Psoas muscle (tissue), 8 donors: Measurements from ENCODE around the gene APBB2. TPM values are rescaled to one million over a fixed set of nuclear protein-coding genes. Genes with fewer than 3 reads are reported as not detected.

Experiments used
- ATAC-seq, 4 donors: fragments of 200-7000 bp; cut with Tn5 transposase; one replicate each; pipeline ENCODE4 v1.9.1; 2020; ENCODE audit warnings: moderate library complexity in 3 of 4, mild to moderate bottlenecking in 2 of 4
- DNase-seq, 2 donors: peaks; one replicate each; pipeline ENCODE4 v3.0.0-alpha.2; 2020
- H3K27ac ChIP-seq: fragments of 200-600 bp; one replicate; pipeline ENCODE4 v1.8.0; 2022
- H3K27me3 ChIP-seq, 3 donors: fragments of 200-600 bp in 1 of 3; one replicate each; pipeline versions ENCODE4 v1.6.1 to v1.8.0; 2013 to 2022; ENCODE audit warnings: low read length in 2 of 3, mild to moderate bottlenecking in 2 of 3, moderate library complexity in 1 of 3; ENCODE audit not compliant: insufficient read depth in 3 of 3
- H3K36me3 ChIP-seq, 2 donors: fragments of 200-600 bp in 1 of 2; one replicate each; pipeline versions ENCODE4 v1.6.1 to v1.8.0; 2013 to 2022; ENCODE audit warnings: low read depth in 1 of 2, mild to moderate bottlenecking in 1 of 2, moderate library complexity in 1 of 2; ENCODE audit not compliant: insufficient read depth in 1 of 2
- H3K4me1 ChIP-seq: fragments of 200-600 bp; one replicate; pipeline ENCODE4 v1.8.0; 2022
- H3K4me3 ChIP-seq: fragments of 200-600 bp; one replicate; pipeline ENCODE4 v1.8.0; 2022; ENCODE audit warnings: mild to moderate bottlenecking
- H3K9me3 ChIP-seq: fragments of 200-600 bp; one replicate; pipeline ENCODE4 v1.8.0; 2022
- CTCF ChIP-seq: fragments of 200-600 bp; IDR thresholded peaks from one replicate; pipeline ENCODE4 v1.8.0; 2022; ENCODE audit warnings: antibody characterized with exemption
- WGBS, 3 donors: extraction: QIAGEN DNeasy Blood & Tissue Kit; methylation state at CpG; one replicate each; pipeline versions ENCODE4 v1.1.6 to v1.1.7; 2013; 5-methylcytosine and 5-hydroxymethylcytosine counted together
- intact Hi-C, 2 donors: fragments of 100-400 bp; cut with DNase I; formaldehyde crosslinking; loops; one replicate each; pipeline versions ENCODE4 v1.11.0 to v1.14.2; 2022
- polyA plus RNA-seq, 3 donors: library from polyadenylated mRNA; stranded (reverse); fragments of 200-250 nt; gene quantifications; one replicate each; pipeline ENCODE4 v1.2.3, GENCODE V29; 2013
- total RNA-seq, 4 donors: library from RNA; stranded (reverse); fragmentation: NEBNext Ultra II Directional in 2 of 4; extraction: Animal tissue kit (Norgen Biotek cat#: 25700) in 2 of 4; gene quantifications; one replicate each; pipeline versions ENCODE4 v1.2.1 to v1.2.4, GENCODE V29; 2021 to 2023
- donor health status: healthy with polysubstance abuse.
- donor health status: DM: no; HTN: no; CAD: no; lungs with moderate emphysema.
- donor health status: Bipolar disorder and iron deficiency.
- donor health status: healthy.
- donor health status: DM: yes; HTN: yes; CAD: no.
- donor health status: DM: no; HTN: no; CAD: no.
- donor health status: DM: no; HTN: no; CAD: no.
- donor health status: DM: yes; HTN: yes; CAD: no.

Gene APBB2
- total and polyA plus RNA-seq, 7 donors: 3.1 to 37.4 (median 11.3) TPM

- 61 to 75% (median 71%) methylated on average over 7 of the region's 7 CpGs for WGBS, 3 donors
- Histone ChIP-seq H3K4me1 (peaks cover 23% of the 10 kb centered on the region), H3K27ac (peak overlapping the region; percentile 87), H3K9me3 (no peaks in the 10 kb centered on the region), H3K36me3 (no peaks in the 10 kb centered on the region), H3K4me3 (no peak overlapping the region), H3K27me3 (no peaks in the 10 kb centered on the region)
- ATAC-seq: peak; percentile 72 to 80 (median 78)
- peak; percentile 71 for TF ChIP-seq CTCF
- peak; percentile 76 to 85 for DNase-seq
- intact Hi-C loops: loop anchor here in 1 of 2 donors (5.0 to 10.0 kb wide), 3 partner anchors 56 to 106 kb away; no protein-coding TSS in a partner anchor
Measured at GRCh38 chr4:40840985-40841571, 373.3 kb downstream of the APBB2 start.

GRCh38 chr4:40840255-40840984 is 373.9 kb downstream of the APBB2 start:
- ATAC-seq (no peak), DNase-seq (no peak)
- 74 to 90% (median 84%) methylated on average over 10 of the region's 10 CpGs for WGBS, 3 donors

GRCh38 chr4:40838742-40839141 is 375.6 kb downstream of the APBB2 start:
- intact Hi-C loops: no loop called here
- H3K27ac ChIP-seq: no peak overlapping the region
- 84 to 96% (median 85%) methylated on average over 4 of the region's 4 CpGs for WGBS, 3 donors

More at GRCh38 chr4:40840255-40840984, 373.9 kb downstream of the APBB2 start:
- TF ChIP-seq CTCF: no peak
- no peak overlapping the region for H3K4me3 ChIP-seq
- H3K36me3 ChIP-seq: peaks cover 0 to 6% of the 10 kb centered on the region in 2 donors
- H3K27ac ChIP-seq: peak overlapping the region; percentile 87
- no peaks in the 10 kb centered on the region for H3K9me3 ChIP-seq
- H3K4me1 ChIP-seq: peaks cover 22% of the 10 kb centered on the region
- intact Hi-C loops: loop anchor here in 1 of 2 donors (5.0 to 10.0 kb wide), 3 partner anchors 57 to 106 kb away; no protein-coding TSS in a partner anchor
- H3K27me3 ChIP-seq: no peaks in the 10 kb centered on the region

GRCh38 chr4:40837094-40837870 is 377.1 kb downstream of the APBB2 start:
- DNase-seq: no peak

More at GRCh38 chr4:40838742-40839141, 375.6 kb downstream of the APBB2 start:
- H3K4me1 ChIP-seq: peaks cover 7% of the 10 kb centered on the region
- DNase-seq: no peak
- H3K4me3 ChIP-seq: no peak overlapping the region
- no peak for TF ChIP-seq CTCF
- no peaks in the 10 kb centered on the region for H3K9me3 ChIP-seq
- H3K27me3 ChIP-seq: no peaks in the 10 kb centered on the region
- no peak for ATAC-seq
- peaks cover 0 to 18% of the 10 kb centered on the region in 2 donors for H3K36me3 ChIP-seq

More at GRCh38 chr4:40837094-40837870, 377.1 kb downstream of the APBB2 start:
- Histone ChIP-seq H3K27me3 (no peaks in the 10 kb centered on the region), H3K36me3 (peaks cover 0 to 22% of the 10 kb centered on the region in 2 donors), H3K27ac (peak overlapping the region; percentile 63), H3K9me3 (no peaks in the 10 kb centered on the region), H3K4me3 (no peak overlapping the region), H3K4me1 (no peaks in the 10 kb centered on the region)
- ATAC-seq: peak; percentile 64 to 71 (median 66)
- no peak for TF ChIP-seq CTCF
- intact Hi-C loops: no loop called here
- 33 to 54% (median 33%) methylated on average over 16 of the region's 16 CpGs for WGBS, 3 donors
